ENCODE measurements around the gene INSYN2A.

GRCh38 chr10:127179612-127180250, 16.7 kb downstream of the INSYN2A start:
- TF ChIP-seq CTCF (conservative IDR thresholded peaks at IDR 0.05; ENCODE audit: low read depth, low read length) (no peak), EZH2 (IDR thresholded peaks at IDR 0.05; ENCODE audit: borderline replicate concordance, low read depth, low read length, poor library complexity, severe bottlenecking) (no peak)
